Activated naive CD4-positive, alpha-beta T cell treated with anti-CD3 and anti-CD28 coated beads for 36 hours (primary cell): ENCODE measurements around the gene PDE1C. TPM values are rescaled to one million over a fixed set of nuclear protein-coding genes. Genes with fewer than 3 reads are reported as not detected.

ENCODE experiments used
- CTCF ChIA-PET: fragments of 350-600 bp; sonication (Branson Sonifier 250); formaldehyde crosslinking; loops from one replicate; lab custom pipeline; 2021; ENCODE audit warnings: antibody characterized with exemption; lab: Charles Lee
- DNase-seq: peaks from one replicate; pipeline ENCODE4 v3.0.0-alpha.2; 2020
- H3K27ac Mint-ChIP-seq: one replicate; pipeline ENCODE4 v1.8.0; 2021; ENCODE audit warnings: mild to moderate bottlenecking, mixed read lengths
- H3K27me3 Mint-ChIP-seq: one replicate; pipeline ENCODE4 v1.8.0; 2021; ENCODE audit warnings: low read depth, mixed read lengths
- H3K36me3 Mint-ChIP-seq: one replicate; pipeline ENCODE4 v1.8.0; 2021; ENCODE audit warnings: low read depth, mixed read lengths
- H3K4me1 Mint-ChIP-seq: one replicate; pipeline ENCODE4 v1.8.0; 2021; ENCODE audit warnings: low read depth, mixed read lengths
- H3K4me3 Mint-ChIP-seq: one replicate; pipeline ENCODE4 v1.8.0; 2021; ENCODE audit warnings: mild to moderate bottlenecking, moderate library complexity, mixed read lengths
- H3K9me3 Mint-ChIP-seq: one replicate; pipeline ENCODE4 v1.8.0; 2021; ENCODE audit warnings: mixed read lengths
- intact Hi-C: fragments of 100-400 bp; cut with micrococcal nuclease; formaldehyde crosslinking; loops from one replicate; pipeline ENCODE4 v1.15.1; 2023
- total RNA-seq, 2 experiments: library from RNA; stranded (reverse); gene quantifications; one replicate each; pipeline ENCODE4 v1.2.3, GENCODE V29; 2021

PDE1C gene
- total RNA-seq, 2 experiments from 2014 or later = not detected

DNA sequence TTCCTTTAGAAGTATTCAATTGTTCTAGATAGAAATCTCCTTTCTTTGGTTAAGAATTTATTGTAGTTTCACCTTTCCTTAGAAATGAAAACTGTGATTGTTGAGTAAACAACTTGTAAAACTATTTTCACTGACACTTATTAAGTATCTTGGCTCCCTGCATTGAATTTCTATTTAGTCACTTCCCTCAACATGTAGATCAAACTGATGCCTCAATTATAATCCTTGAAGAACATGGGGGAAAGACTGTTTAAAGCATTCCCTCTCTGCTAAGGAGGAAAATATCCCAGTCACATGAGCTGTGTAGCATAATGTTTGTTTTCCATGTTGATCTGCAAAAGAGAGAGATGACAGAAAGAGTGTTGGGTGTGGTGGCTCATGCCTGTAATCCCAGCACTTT is 99.7 kb downstream of the PDE1C start:
- Mint-ChIP-seq H3K27ac (no peak overlapping the region), H3K4me3 (no peak overlapping the region), H3K27me3 (no peaks in the 10 kb centered on the region), H3K9me3 (peaks cover 7% of the 10 kb centered on the region), H3K4me1 (no peaks in the 10 kb centered on the region), H3K36me3 (no peaks in the 10 kb centered on the region)
- intact Hi-C loops = no loop called here
- DNase-seq = no peak
- CTCF ChIA-PET = no interaction called here

DNA sequence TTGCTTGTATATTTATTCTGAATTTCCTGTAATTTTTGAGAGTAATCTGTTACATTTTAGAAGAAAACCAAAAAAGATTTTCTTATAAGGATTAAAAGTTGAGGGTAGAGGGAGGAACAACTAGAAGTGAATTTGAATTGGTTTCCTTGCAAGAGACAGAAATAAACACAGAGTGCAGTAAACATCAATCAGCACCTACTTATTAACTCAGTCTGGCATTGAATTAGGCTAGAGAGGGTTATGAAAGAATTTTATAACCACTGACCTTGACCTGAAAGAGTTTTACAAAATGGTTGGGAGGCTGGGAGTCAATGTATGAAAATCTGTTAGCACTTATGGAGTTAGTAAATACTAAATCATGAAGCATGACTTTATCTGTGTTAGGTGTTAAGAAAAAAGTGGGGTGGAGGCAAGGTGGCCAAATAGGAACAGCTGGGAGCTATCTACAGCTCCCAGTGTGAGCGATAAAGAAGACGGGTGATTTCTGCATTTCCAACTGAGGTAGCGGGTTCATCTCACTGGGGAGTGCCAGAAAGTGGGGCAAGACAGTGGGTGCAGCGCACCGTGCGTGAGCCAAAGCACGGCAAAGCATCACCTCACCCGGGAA is 106.5 kb downstream of the PDE1C start:
- H3K27me3 Mint-ChIP-seq = no peaks in the 10 kb centered on the region

DNA sequence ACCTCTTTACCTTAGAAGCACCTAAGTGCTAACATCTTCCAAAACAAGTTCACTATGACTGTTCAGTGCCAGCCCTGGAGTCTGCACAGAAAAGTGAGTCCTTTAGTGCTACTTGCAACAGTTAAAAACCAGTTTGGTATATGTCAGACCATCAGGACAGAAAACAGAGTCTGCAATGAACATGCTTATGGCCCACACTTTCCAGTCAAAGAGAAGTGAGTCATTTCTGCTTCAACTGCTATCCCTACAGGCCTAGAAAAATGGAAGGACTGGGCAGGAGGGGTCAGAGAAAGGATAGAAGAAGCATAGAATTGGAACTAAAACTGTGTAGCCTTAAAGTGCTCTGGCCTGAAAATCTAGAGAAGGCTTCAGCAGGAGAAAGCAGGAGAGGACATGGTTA is 108.0 kb downstream of the PDE1C start:
- H3K9me3 Mint-ChIP-seq = peaks cover 3% of the 10 kb centered on the region
- no peaks in the 10 kb centered on the region for H3K27me3 Mint-ChIP-seq
- no peak overlapping the region for H3K27ac Mint-ChIP-seq
- H3K36me3 Mint-ChIP-seq = no peaks in the 10 kb centered on the region
- CTCF ChIA-PET = no interaction called here
- H3K4me1 Mint-ChIP-seq = no peaks in the 10 kb centered on the region
- DNase-seq = no peak
- no peak overlapping the region for H3K4me3 Mint-ChIP-seq
- intact Hi-C loops = no loop called here

More for the DNA sequence above, 106.5 kb downstream of the PDE1C start:
- H3K36me3 Mint-ChIP-seq = no peaks in the 10 kb centered on the region
- no peak overlapping the region for H3K27ac Mint-ChIP-seq
- DNase-seq = no peak
- CTCF ChIA-PET = no interaction called here
- H3K4me3 Mint-ChIP-seq = no peak overlapping the region
- peaks cover 5% of the 10 kb centered on the region for H3K9me3 Mint-ChIP-seq
- no peaks in the 10 kb centered on the region for H3K4me1 Mint-ChIP-seq
- intact Hi-C loops = no loop called here

DNA sequence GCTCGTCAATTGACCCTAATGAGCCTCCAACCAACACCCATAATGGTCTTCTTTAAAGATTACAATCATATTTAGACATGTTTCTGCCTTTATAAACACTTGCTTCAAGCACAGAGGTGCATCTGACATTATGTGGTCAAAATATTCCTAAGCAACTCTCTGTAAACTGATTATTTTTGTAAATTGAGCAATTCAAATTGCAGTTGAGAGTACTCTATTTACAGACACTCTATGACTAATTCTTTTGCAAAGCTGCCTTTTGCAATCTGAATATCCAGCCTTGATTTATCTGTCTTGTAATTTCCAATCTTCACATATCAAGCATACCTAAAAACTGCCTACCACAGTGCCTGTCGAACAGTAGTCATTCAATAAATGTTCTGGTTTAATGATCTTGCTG is 112.0 kb downstream of the PDE1C start:
- Mint-ChIP-seq H3K9me3 (no peaks in the 10 kb centered on the region), H3K36me3 (no peaks in the 10 kb centered on the region), H3K4me1 (no peaks in the 10 kb centered on the region), H3K4me3 (no peak overlapping the region), H3K27me3 (no peaks in the 10 kb centered on the region), H3K27ac (no peak overlapping the region)
- CTCF ChIA-PET = no interaction called here
- DNase-seq = no peak
- intact Hi-C loops = no loop called here

DNA sequence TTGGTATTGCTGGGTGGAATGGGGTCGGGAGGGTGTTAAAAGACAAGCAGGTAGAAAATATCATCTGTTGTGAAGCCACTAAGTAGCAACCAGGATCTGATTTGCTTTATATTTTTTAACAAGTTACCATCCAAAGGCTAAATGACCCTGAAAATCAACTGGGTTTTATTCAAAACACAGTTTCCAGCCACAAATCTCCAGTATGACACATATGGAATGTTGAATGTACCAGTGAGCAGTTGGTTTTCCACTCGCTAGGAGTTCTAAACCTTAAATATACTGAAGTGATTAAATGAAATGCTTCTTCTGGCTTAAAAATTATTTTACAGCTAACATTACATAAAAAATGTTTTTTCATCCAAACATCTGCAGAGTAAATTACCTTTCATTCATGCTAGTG is 112.5 kb downstream of the PDE1C start:
- H3K36me3 Mint-ChIP-seq = no peaks in the 10 kb centered on the region
- H3K4me1 Mint-ChIP-seq = no peaks in the 10 kb centered on the region
- no peak for DNase-seq
- H3K27me3 Mint-ChIP-seq = no peaks in the 10 kb centered on the region
- intact Hi-C loops = no loop called here
- no peak overlapping the region for H3K27ac Mint-ChIP-seq
- CTCF ChIA-PET = no interaction called here
- H3K9me3 Mint-ChIP-seq = no peaks in the 10 kb centered on the region
- H3K4me3 Mint-ChIP-seq = no peak overlapping the region

DNA sequence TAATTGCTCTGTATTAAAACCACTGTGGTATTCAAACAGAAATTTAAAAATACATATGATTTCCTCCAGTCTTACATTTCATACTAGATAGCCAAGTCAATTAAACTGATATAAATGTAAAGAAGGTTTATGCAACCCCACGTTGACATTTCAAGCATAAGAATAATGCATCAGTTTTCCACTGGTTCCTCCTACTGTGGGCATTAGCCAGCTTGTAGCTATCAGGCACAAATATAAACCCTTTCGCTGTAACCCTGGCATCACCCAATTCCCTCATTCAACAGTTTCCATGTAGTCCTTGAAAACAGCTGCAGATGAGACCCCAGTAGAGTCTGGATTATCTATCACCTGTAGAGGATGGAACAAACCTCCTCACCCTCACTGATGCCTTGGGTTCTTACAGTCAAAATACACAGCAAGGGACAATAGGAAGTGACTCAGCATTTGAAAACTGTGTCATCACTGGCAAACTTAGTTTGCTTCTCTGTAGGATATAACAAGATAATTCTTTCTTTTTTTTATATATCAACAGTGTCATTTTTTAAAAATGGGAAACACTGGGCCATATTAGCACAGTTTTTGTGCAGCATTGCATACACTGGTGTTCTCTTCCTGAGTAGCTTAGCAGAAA is 113.0 kb downstream of the PDE1C start:
- DNase-seq = no peak
- H3K36me3 Mint-ChIP-seq = no peaks in the 10 kb centered on the region
- H3K9me3 Mint-ChIP-seq = no peaks in the 10 kb centered on the region
- intact Hi-C loops = no loop called here
- H3K27me3 Mint-ChIP-seq = no peaks in the 10 kb centered on the region
- H3K4me1 Mint-ChIP-seq = no peaks in the 10 kb centered on the region
- no peak overlapping the region for H3K4me3 Mint-ChIP-seq
- no peak overlapping the region for H3K27ac Mint-ChIP-seq
- CTCF ChIA-PET = interaction anchor here (0.7 kb wide), 1 partner anchor 212 kb away, joined by 3 read pairs; no protein-coding TSS in a partner anchor

DNA sequence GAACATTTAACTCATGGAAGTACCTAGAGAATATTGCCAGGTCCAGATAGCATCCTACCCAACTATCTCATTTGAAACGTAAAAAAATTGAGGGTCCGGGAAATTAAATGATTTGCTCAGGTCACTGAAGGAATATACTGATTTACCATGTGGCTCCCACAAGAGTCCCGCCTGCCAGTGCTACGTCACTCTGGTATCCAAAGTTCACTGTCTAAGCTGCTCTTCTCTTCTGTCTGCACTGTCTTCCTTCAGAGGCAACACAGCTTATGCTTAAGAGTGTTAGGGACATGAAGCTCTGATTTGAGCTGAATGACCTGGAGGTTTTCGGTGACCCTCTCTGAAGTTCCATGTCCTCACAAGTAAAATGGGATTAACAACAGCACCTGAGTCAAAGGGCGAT is 114.6 kb downstream of the PDE1C start:
- H3K27me3 Mint-ChIP-seq = no peaks in the 10 kb centered on the region
- no peaks in the 10 kb centered on the region for H3K36me3 Mint-ChIP-seq
- no peak overlapping the region for H3K27ac Mint-ChIP-seq
- no peak overlapping the region for H3K4me3 Mint-ChIP-seq
- no peaks in the 10 kb centered on the region for H3K9me3 Mint-ChIP-seq
- DNase-seq = no peak
- intact Hi-C loops = no loop called here
- no peaks in the 10 kb centered on the region for H3K4me1 Mint-ChIP-seq
- CTCF ChIA-PET = no interaction called here

DNA sequence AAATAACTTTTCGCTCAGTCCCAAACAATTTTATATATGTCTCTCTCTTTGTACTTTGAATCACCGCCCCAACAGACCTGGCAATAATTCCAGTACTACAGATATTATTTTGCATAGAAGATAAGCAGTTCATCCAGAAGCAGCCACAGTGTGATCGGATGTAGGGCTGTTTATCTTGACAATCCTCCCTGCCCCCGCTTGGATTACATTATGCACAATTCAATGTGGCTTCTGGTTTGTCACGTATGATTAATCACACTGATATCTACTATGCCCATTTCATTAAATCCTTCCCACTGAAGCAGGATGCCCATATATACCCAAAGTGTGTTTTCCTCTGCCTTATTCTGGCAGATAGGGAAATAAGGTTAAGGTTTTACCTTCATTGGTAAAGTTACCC is 115.2 kb downstream of the PDE1C start:
- intact Hi-C loops = no loop called here
- H3K4me3 Mint-ChIP-seq = no peak overlapping the region
- CTCF ChIA-PET = no interaction called here
- H3K27me3 Mint-ChIP-seq = no peaks in the 10 kb centered on the region
- H3K36me3 Mint-ChIP-seq = no peaks in the 10 kb centered on the region
- no peaks in the 10 kb centered on the region for H3K4me1 Mint-ChIP-seq
- no peaks in the 10 kb centered on the region for H3K9me3 Mint-ChIP-seq
- H3K27ac Mint-ChIP-seq = no peak overlapping the region
- no peak for DNase-seq

DNA sequence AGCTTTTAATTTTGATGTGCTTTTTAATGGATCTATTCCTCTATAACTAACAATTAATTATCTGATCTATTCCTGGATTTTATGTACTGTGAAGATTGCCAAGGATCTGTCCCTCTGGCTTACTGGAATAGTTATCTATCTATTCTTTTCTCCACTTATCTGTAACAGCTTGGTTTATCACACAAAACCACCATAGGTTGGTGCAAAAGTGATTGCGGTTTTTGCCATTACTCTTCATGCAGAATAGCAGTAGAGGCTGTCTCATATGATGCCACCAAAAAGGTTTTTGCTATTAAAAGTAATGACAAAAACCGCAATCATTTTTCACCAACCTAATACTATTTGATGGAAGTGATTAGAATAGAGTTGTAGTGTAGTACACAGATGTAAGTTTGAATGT is 115.7 kb downstream of the PDE1C start:
- Mint-ChIP-seq H3K4me1 (no peaks in the 10 kb centered on the region), H3K4me3 (no peak overlapping the region), H3K27ac (no peak overlapping the region), H3K9me3 (no peaks in the 10 kb centered on the region), H3K36me3 (no peaks in the 10 kb centered on the region), H3K27me3 (no peaks in the 10 kb centered on the region)
- CTCF ChIA-PET = no interaction called here
- intact Hi-C loops = no loop called here
- no peak for DNase-seq

DNA sequence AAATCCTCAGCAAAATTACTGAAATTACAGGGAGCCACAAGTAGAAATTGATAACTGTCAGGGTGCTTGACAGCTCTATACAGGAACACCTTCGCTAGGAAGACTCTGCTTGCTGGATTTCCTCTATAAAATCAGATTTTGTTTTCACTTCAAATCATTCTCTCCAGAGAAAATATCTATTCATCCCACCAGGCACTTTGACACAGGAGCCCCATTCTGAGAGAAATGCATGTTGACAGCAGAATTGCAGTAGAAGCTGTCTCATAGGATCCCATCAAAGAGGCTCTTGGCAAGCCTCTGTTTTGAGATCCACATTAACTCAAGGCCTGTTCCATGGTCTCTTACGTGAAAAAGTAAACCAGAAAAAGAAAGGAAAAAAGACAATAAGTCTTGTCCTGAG is 116.8 kb downstream of the PDE1C start:
- no peaks in the 10 kb centered on the region for H3K36me3 Mint-ChIP-seq
- no peaks in the 10 kb centered on the region for H3K27me3 Mint-ChIP-seq
- no peaks in the 10 kb centered on the region for H3K4me1 Mint-ChIP-seq
- no peak overlapping the region for H3K4me3 Mint-ChIP-seq
- H3K9me3 Mint-ChIP-seq = no peaks in the 10 kb centered on the region
- DNase-seq = no peak
- no peak overlapping the region for H3K27ac Mint-ChIP-seq
- intact Hi-C loops = no loop called here
- CTCF ChIA-PET = no interaction called here

DNA sequence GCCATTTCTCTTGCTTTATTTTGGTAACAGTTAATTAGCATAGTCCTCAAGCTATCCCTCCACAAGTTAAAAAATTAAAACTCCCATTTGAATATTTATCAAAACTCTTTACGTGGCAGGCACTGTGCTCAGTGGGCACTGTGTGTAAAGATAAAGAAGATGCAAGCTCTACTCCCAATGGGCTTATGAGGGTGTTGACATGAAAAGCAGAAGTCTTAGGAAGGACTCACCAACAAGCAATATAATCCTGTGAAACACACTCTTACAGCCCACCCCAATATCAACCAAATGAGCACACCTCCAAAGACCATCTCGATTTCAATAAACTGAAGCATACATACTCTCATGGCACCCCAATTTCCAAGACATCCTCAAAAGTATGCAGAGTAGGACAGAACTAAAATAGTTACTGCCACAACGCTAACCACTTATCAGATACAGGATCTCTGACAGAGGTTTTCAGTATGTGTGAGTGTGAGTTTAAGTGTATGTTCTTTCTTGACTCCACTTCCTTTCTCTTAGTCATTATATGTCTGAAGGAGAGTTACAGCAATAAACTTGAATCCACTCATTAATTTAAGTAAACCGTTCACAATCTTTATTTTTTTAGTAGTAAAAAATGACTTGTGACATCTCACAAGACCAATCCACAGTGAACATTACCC is 120.0 kb downstream of the PDE1C start:
- CTCF ChIA-PET = no interaction called here
- intact Hi-C loops = no loop called here
- H3K4me1 Mint-ChIP-seq = no peaks in the 10 kb centered on the region
- H3K27ac Mint-ChIP-seq = no peak overlapping the region
- no peak for DNase-seq
- peaks cover 6% of the 10 kb centered on the region for H3K9me3 Mint-ChIP-seq
- H3K27me3 Mint-ChIP-seq = no peaks in the 10 kb centered on the region
- H3K36me3 Mint-ChIP-seq = no peaks in the 10 kb centered on the region
- no peak overlapping the region for H3K4me3 Mint-ChIP-seq

DNA sequence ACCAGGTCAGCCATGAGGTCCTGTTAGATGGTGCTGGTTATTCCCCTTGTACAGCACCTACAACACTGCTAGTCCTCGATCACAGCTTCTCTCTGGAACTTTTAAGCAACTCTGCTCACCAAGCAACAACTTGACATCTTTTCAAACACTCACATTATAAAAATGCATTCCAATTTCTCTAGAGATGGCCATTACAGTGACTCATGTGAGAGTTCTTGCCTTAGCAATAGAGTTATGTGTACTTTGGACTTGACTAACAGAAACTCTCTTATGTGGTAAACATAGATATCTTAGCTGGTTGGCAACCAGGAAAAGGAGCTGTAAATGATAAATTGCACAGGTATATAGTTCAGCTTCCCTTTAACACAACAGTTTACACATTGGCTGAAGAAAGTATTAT is 122.2 kb downstream of the PDE1C start:
- no peak for DNase-seq
- Mint-ChIP-seq H3K9me3 (peaks cover 10% of the 10 kb centered on the region), H3K27ac (no peak overlapping the region), H3K27me3 (no peaks in the 10 kb centered on the region), H3K4me3 (no peak overlapping the region), H3K36me3 (no peaks in the 10 kb centered on the region), H3K4me1 (no peaks in the 10 kb centered on the region)
- CTCF ChIA-PET = no interaction called here
- intact Hi-C loops = no loop called here

DNA sequence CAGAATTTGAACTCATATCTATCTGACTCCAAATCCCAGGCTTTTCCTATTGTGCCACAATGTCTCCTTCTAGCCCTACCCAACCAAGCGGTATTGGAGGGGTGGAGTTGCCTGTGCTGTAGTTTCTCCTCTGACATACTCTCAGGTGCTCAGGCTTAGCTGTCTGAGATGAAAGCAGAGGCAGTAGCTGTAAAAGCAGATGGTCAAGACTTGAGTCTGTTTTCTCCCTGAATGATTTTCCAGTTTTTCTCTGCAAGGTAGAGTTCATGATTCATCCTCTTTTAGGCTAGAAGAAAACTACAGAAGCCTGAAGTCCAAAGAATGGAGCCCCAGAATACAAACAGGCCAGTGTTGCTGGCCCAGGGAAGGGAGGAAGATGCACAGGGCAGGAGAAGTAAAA is 130.0 kb downstream of the PDE1C start:
- CTCF ChIA-PET = no interaction called here
- Mint-ChIP-seq H3K4me1 (no peaks in the 10 kb centered on the region), H3K9me3 (peaks cover 8% of the 10 kb centered on the region), H3K27ac (no peak overlapping the region), H3K4me3 (no peak overlapping the region), H3K36me3 (no peaks in the 10 kb centered on the region), H3K27me3 (no peaks in the 10 kb centered on the region)
- intact Hi-C loops = no loop called here
- DNase-seq = no peak
